Loucy (cell line): ENCODE data around the gene LRRC45.

Source experiments
- H2AFZ ChIP-seq: fragments of 200-600 bp; sonication (generic); 2 replicates; pipeline ENCODE4 v1.6.0; 2016; ENCODE audit warnings: antibody characterized with exemption, mild to moderate bottlenecking, low read length, moderate library complexity
- H3F3A ChIP-seq: fragments of 200-600 bp; 2 replicates; pipeline ENCODE4 v1.6.0; 2016; ENCODE audit warnings: antibody characterized with exemption, low read depth, mild to moderate bottlenecking
- H3K27me3 ChIP-seq: fragments of 200-600 bp; sonication (generic); 2 replicates; pipeline ENCODE4 v1.6.1; 2014; ENCODE audit warnings: low read length, mild to moderate bottlenecking; ENCODE audit not compliant: insufficient read depth, poor library complexity, severe bottlenecking
- H3K36me3 ChIP-seq: fragments of 200-600 bp; sonication (generic); 2 replicates; pipeline ENCODE4 v1.6.1; 2016; ENCODE audit warnings: low read length; ENCODE audit not compliant: insufficient read depth
- H3K4me1 ChIP-seq: fragments of 200-600 bp; sonication (generic); 2 replicates; pipeline ENCODE4 v1.5.1; 2014; ENCODE audit warnings: low read length, mild to moderate bottlenecking; ENCODE audit not compliant: insufficient read depth, poor library complexity, severe bottlenecking
- H3K4me2 ChIP-seq: fragments of 200-600 bp; sonication (generic); 2 replicates; pipeline ENCODE4 v1.6.0; 2014; ENCODE audit warnings: antibody characterized with exemption, low read length, low read depth, mild to moderate bottlenecking; ENCODE audit not compliant: poor library complexity, severe bottlenecking
- H3K4me3 ChIP-seq: fragments of 200-600 bp; sonication (generic); 2 replicates; pipeline ENCODE4 v1.5.1; 2014; ENCODE audit warnings: low read length, mild to moderate bottlenecking, mixed read lengths; ENCODE audit not compliant: poor library complexity, severe bottlenecking
- H3K79me2 ChIP-seq: fragments of 200-600 bp; sonication (generic); 2 replicates; pipeline ENCODE4 v1.6.1; 2014; ENCODE audit warnings: low read length; ENCODE audit not compliant: insufficient read depth
- H3K9ac ChIP-seq: fragments of 200-600 bp; sonication (generic); 2 replicates; pipeline ENCODE4 v1.6.0; 2014; ENCODE audit warnings: mild to moderate bottlenecking, low read depth, low read length, moderate library complexity; ENCODE audit not compliant: poor library complexity, severe bottlenecking
- H3K9me2 ChIP-seq: fragments of 200-600 bp; sonication (generic); replicated peaks from 2 replicates; pipeline ENCODE4 v1.6.1; 2016; ENCODE audit warnings: low read depth, low read length, mixed read lengths
- H3K9me3 ChIP-seq: fragments of 200-600 bp; sonication (generic); 2 replicates; pipeline ENCODE4 v1.6.1; 2014; ENCODE audit warnings: mild to moderate bottlenecking, antibody characterized with exemption, low read length, low read depth; ENCODE audit not compliant: insufficient read depth
- H4K20me1 ChIP-seq: fragments of 200-600 bp; sonication (generic); 2 replicates; pipeline ENCODE4 v1.6.0; 2014; ENCODE audit warnings: antibody characterized with exemption, low read length, mild to moderate bottlenecking; ENCODE audit not compliant: insufficient read depth, poor library complexity, severe bottlenecking
- CTCF ChIP-seq: fragments of 200-600 bp; sonication (generic); conservative IDR thresholded peaks from 2 replicates; pipeline ENCODE4 v1.5.1; 2014; ENCODE audit warnings: mild to moderate bottlenecking, antibody characterized with exemption, low read length
- EZH2phosphoT487 ChIP-seq: fragments of 200-600 bp; IDR thresholded peaks from 2 replicates; pipeline ENCODE4 v1.6.1; 2018; ENCODE audit warnings: antibody characterized with exemption, mild to moderate bottlenecking, moderate library complexity, borderline replicate concordance

LRRC45 gene

GRCh38 chr17:82047379-82047778 is 24.3 kb downstream of the LRRC45 start:
- Histone ChIP-seq H3K4me3 (no peak overlapping the region), H3K4me1 (peaks cover 6% of the 10 kb centered on the region), H3K27me3 (no peaks in the 10 kb centered on the region), H3K9me2 (no peaks in the 10 kb centered on the region), H3K4me2 (no peak overlapping the region), H3K9ac (no peak overlapping the region), H3F3A (no peaks in the 10 kb centered on the region), H3K79me2 (peaks cover 13% of the 10 kb centered on the region), H3K36me3 (no peaks in the 10 kb centered on the region), H4K20me1 (peaks cover 4% of the 10 kb centered on the region), H3K9me3 (no peaks in the 10 kb centered on the region), H2AFZ (no peak overlapping the region)
- no peak for TF ChIP-seq EZH2phosphoT487
- no peak for TF ChIP-seq CTCF

GRCh38 chr17:82047914-82048570 is 24.9 kb downstream of the LRRC45 start:
- Histone ChIP-seq H3K4me2 (no peak overlapping the region), H3K36me3 (no peaks in the 10 kb centered on the region), H3K4me3 (no peak overlapping the region), H2AFZ (no peak overlapping the region), H3F3A (no peaks in the 10 kb centered on the region), H3K9ac (no peak overlapping the region), H4K20me1 (peaks cover 10% of the 10 kb centered on the region), H3K9me3 (no peaks in the 10 kb centered on the region), H3K27me3 (no peaks in the 10 kb centered on the region), H3K4me1 (peaks cover 11% of the 10 kb centered on the region), H3K9me2 (no peaks in the 10 kb centered on the region), H3K79me2 (peaks cover 20% of the 10 kb centered on the region)
- TF ChIP-seq EZH2phosphoT487 (no peak), CTCF (no peak)

- Histone ChIP-seq H3K27me3 (no peaks in the 10 kb centered on the region), H3K79me2 (peaks cover 25% of the 10 kb centered on the region), H3K4me1 (peaks cover 16% of the 10 kb centered on the region), H3F3A (no peaks in the 10 kb centered on the region), H3K4me3 (no peak overlapping the region), H2AFZ (no peak overlapping the region), H3K9ac (no peak overlapping the region), H3K4me2 (no peak overlapping the region), H3K9me2 (no peaks in the 10 kb centered on the region), H4K20me1 (peaks cover 11% of the 10 kb centered on the region), H3K9me3 (no peaks in the 10 kb centered on the region), H3K36me3 (no peaks in the 10 kb centered on the region)
- TF ChIP-seq EZH2phosphoT487 (no peak), CTCF (no peak)
Measured at GRCh38 chr17:82048571-82048971, 25.5 kb downstream of the LRRC45 start.
